Colonic mucosa (tissue), 4 donors: ENCODE measurements around the gene PWP2. TPM values are rescaled to one million over a fixed set of nuclear protein-coding genes. Genes with fewer than 3 reads are reported as not detected.
"Not testable (repeated sequence)": the region's sequence is repeated elsewhere in the genome, so short reads cannot be mapped to it uniquely, and the experiment has no call there.

Experiments used
- DNase-seq: peaks from one replicate; pipeline ENCODE4 v3.0.0-alpha.2; 2020
- H3K27ac ChIP-seq: fragments of 200-600 bp; one replicate; pipeline ENCODE4 v1.8.0; 2021
- H3K27me3 ChIP-seq: fragments of 200-600 bp; one replicate; pipeline ENCODE4 v1.8.0; 2021
- H3K36me3 ChIP-seq: fragments of 200-600 bp; one replicate; pipeline ENCODE4 v1.8.0; 2021
- H3K4me1 ChIP-seq: fragments of 200-600 bp; one replicate; pipeline ENCODE4 v1.8.0; 2021; ENCODE audit warnings: mild to moderate bottlenecking
- H3K4me3 ChIP-seq: fragments of 200-600 bp; one replicate; pipeline ENCODE4 v1.8.0; 2021
- H3K9ac ChIP-seq, 2 donors: one replicate each; pipeline ENCODE4 v1.7.0; 2013; ENCODE audit warnings: control low read depth in 2 of 2, low read depth in 2 of 2, low read length in 2 of 2
- H3K9me3 ChIP-seq: fragments of 200-600 bp; one replicate; pipeline ENCODE4 v1.8.0; 2021
- intact Hi-C: fragments of 100-400 bp; cut with DNase I; formaldehyde crosslinking; loops from one replicate; pipeline ENCODE4 v1.14.1; 2022
- total RNA-seq, 2 donors: library from RNA; stranded (reverse); fragmentation: NEBNext Ultra II Directional in 1 of 2; extraction: Animal tissue kit (Norgen Biotek cat#: 25700) in 1 of 2; gene quantifications; one replicate each; pipeline ENCODE4 v1.2.1, GENCODE V29; 2021
- TF ChIP-seq, protein P1 (sequence below): fragments of 200-600 bp; IDR thresholded peaks from one replicate; pipeline ENCODE4 v1.8.0; 2022; ENCODE audit warnings: antibody characterized with exemption, mild to moderate bottlenecking
- donor health status: healthy.
- donor health status: DM: no; HTN: no; CAD: no.
- donor health status: DM: no; HTN: no; CAD: no.

PWP2 gene
- total RNA-seq, 2 donors from 2014 or later: 2.3 to 3.1 TPM

DNA sequence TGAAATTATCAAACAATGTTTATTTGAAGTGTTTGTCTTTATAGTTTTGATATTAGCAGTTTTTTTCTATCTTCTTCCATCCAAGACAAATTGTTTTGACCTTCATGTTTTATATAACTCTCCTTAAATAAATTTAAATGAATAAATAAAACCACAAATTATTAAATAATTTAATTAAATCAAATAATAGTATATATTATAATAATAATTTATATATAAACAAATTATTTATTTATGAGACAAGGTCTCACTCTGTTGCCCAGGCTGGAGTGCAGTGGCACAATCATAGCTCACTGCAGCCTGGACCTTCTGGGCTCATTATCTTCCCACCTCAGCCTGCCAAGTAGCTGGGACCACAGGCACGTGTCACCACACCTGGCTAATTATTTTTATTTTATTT lies 12.4 kb upstream of the PWP2 start:
- DNase-seq: no peak
- Histone ChIP-seq H3K36me3 (no peaks in the 10 kb centered on the region), H3K4me3 (no peak overlapping the region), H3K9ac (no peak overlapping the region), H3K4me1 (peaks cover 11% of the 10 kb centered on the region), H3K9me3 (no peaks in the 10 kb centered on the region), H3K27me3 (no peaks in the 10 kb centered on the region), H3K27ac (no peak overlapping the region)
- intact Hi-C loops: no loop called here
- TF ChIP-seq, protein P1, sequence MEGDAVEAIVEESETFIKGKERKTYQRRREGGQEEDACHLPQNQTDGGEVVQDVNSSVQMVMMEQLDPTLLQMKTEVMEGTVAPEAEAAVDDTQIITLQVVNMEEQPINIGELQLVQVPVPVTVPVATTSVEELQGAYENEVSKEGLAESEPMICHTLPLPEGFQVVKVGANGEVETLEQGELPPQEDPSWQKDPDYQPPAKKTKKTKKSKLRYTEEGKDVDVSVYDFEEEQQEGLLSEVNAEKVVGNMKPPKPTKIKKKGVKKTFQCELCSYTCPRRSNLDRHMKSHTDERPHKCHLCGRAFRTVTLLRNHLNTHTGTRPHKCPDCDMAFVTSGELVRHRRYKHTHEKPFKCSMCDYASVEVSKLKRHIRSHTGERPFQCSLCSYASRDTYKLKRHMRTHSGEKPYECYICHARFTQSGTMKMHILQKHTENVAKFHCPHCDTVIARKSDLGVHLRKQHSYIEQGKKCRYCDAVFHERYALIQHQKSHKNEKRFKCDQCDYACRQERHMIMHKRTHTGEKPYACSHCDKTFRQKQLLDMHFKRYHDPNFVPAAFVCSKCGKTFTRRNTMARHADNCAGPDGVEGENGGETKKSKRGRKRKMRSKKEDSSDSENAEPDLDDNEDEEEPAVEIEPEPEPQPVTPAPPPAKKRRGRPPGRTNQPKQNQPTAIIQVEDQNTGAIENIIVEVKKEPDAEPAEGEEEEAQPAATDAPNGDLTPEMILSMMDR: no peak

DNA sequence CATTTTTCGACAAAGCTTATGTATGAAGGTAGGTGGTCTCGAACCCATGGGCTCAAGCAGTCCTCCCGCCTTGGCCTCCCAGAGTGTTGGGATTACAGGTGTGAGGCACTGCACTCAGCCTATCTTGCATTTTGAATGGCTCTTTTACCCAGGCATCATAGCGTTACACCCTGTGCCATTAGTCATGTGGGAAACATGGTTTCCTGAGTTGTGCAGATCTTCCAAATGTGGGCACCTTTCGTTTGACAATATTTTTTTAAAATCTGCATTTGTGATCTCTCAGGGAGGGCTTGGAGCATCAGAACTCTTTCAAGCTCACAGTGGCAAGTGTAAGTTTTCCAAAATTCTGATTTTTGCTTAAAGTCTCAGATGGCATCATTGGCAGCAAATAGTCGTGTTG lies 8.7 kb upstream of the PWP2 start:
- intact Hi-C loops, H3K36me3 ChIP-seq, H3K9ac ChIP-seq, H3K27ac ChIP-seq, DNase-seq, H3K27me3 ChIP-seq, H3K4me1 ChIP-seq, H3K4me3 ChIP-seq, H3K9me3 ChIP-seq: not testable (repeated sequence)

DNA sequence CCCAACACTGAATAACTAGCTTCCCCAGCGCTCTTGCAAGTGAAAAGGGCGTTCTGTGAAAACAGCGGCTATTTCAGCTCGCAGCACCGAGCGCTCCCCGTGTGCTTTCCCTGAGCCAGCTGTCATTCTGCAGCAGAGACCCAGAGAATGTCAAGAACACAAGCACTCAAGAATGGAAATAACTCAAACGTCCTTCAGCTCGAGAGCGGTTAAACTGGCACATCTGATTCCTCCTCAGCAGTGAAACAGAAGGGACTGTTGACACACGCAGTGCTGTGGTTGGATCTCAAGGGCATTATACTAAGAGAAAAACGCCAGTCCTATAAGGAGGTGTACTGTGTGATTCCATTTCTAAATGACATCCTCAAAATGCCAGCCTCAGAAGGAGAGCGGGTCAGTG lies 8.2 kb upstream of the PWP2 start:
- H3K9ac ChIP-seq, intact Hi-C loops, H3K4me3 ChIP-seq, H3K9me3 ChIP-seq, H3K4me1 ChIP-seq, H3K36me3 ChIP-seq, H3K27ac ChIP-seq, H3K27me3 ChIP-seq, DNase-seq: not testable (repeated sequence)

DNA sequence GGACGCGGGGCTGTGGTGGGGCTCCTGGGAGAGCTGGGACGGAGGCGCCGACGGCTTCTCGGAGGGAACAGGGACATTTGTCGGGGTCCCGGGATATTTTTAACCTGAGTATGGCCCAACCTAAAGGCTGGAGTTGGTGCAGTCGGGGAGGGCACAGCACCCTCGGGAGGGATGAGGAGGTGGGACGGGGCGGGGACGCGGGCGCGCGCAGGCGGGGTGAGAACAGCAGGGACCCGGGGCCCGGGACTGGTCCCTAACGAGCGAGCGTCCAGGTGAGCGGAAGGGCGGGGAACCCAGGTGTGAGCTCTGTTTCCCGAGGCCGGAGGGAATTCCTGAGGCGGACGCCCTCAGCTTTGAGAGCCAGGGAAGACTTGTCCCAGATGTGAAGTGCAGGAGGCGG lies 390 bp downstream of the PWP2 start:
- H3K4me3 ChIP-seq: peak overlapping the region; percentile 31
- intact Hi-C loops, H3K27ac ChIP-seq, H3K36me3 ChIP-seq, H3K27me3 ChIP-seq, DNase-seq, H3K9me3 ChIP-seq, H3K9ac ChIP-seq, H3K4me1 ChIP-seq: not testable (repeated sequence)

DNA sequence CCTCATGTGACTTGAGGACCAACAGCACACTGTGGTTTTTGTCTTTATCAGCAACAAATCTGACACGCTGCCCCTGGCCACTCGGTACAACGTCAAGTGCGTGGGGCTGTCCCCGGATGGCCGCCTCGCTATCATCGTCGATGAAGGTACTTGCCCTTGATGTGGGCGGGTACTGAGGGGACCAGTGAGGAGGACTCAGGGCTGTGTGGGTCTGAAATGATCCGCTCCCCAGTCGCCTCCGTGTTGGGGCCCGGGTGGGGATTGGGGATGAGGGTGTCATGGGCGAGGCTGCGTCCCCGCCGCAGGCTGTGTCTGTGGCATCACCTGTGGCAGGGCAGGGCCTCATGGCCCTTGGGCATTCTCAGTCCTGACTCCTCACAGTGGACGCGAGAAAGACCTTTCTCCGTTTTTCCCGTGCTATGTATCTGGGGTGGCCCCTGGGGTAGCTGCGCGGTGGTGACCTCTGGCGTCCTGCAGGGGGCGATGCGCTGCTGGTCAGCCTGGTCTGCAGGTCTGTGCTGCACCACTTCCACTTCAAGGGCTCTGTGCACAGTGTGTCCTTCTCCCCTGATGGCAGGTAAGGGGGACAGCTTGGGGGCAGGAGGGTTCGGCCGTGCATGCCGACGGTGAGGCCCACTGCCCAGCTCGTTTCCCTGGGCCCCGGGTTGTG lies 6.6 kb downstream of the PWP2 start:
- H3K36me3 ChIP-seq, H3K27me3 ChIP-seq, H3K9ac ChIP-seq, H3K9me3 ChIP-seq, H3K4me1 ChIP-seq, DNase-seq, H3K27ac ChIP-seq, H3K4me3 ChIP-seq, intact Hi-C loops: not testable (repeated sequence)

DNA sequence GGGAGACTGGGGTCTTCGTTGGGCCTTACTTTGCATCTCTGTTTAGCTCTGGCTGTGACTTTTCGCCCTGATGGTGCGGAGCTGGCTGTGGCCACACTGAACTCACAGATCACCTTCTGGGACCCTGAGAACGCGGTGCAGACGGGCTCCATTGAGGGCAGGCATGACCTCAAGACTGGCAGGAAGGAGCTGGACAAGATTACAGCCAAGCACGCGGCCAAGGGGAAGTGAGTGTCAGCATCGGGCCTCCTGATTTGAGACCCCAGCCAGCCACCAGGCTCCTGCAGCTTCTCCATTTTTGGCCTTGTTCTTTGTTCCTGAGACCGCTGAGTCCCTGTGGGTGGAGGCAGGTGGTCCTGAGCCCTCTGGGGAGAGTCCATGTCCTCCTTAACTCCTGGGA lies 14.9 kb downstream of the PWP2 start:
- H3K27ac ChIP-seq, DNase-seq, H3K9ac ChIP-seq, H3K4me1 ChIP-seq, intact Hi-C loops, H3K9me3 ChIP-seq, H3K4me3 ChIP-seq, H3K36me3 ChIP-seq, H3K27me3 ChIP-seq: not testable (repeated sequence)

DNA sequence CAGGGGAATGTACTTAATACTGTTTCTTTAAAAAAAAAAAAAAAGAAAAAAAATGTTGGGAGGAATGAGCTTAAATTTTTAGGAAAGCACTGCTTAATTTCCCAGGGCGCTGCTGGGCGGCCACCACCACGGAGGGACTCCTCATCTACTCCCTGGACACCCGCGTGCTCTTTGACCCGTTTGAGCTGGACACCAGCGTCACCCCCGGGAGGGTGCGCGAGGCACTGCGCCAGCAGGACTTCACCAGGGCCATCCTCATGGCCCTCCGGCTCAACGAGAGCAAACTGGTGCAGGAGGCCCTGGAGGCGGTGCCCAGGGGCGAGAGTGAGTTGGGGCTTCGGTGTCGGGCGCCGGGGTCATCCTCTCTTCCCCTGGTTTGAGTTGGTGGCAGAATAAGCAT lies 20.6 kb downstream of the PWP2 start:
- H3K9me3 ChIP-seq, DNase-seq, H3K4me3 ChIP-seq, intact Hi-C loops, H3K36me3 ChIP-seq, H3K27ac ChIP-seq, H3K4me1 ChIP-seq, H3K27me3 ChIP-seq, H3K9ac ChIP-seq: not testable (repeated sequence)

DNA sequence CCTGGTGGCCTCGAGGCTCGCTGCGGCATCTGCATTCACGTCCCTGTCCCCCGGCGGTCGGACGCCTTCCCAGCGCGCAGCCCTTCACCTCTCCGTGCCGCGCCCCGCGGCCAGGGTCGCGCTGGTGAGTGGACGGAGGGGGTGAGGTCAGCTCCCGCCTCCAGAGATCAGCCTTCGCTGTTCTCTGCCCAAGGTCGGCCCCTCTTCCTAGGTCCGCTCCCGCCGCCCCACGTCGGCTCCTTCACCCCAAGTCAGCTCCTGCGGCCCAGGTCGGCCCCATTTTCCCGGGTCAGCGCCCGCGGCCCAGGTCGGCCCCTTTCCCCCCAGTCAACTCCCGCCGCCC lies 26.5 kb downstream of the PWP2 start:
- H3K4me1 ChIP-seq, H3K27ac ChIP-seq, H3K9ac ChIP-seq, DNase-seq, H3K36me3 ChIP-seq, H3K4me3 ChIP-seq, H3K27me3 ChIP-seq, H3K9me3 ChIP-seq, intact Hi-C loops: not testable (repeated sequence)

DNA sequence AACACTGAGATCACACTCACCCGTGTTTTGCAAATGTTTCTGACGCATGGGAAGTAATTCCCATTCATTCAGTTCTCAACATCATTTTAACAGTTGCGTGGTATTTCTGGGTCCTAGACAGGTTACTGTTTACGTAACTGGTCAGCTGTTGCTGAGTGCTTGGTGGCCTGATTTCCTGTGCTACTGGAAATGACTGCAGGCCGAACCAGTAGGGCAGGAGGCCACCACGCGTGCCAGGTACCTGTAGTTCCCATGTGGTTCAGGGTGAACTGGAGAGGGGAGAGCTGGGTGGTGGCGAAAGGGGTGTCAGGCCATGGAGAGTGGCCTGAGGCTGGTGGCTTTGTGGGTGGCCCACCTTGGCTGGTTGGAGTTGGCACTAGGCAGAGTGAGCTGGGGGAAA lies 27.5 kb downstream of the PWP2 start:
- H3K9me3 ChIP-seq, H3K4me1 ChIP-seq, H3K27me3 ChIP-seq, intact Hi-C loops, H3K4me3 ChIP-seq, H3K27ac ChIP-seq, H3K9ac ChIP-seq, DNase-seq, H3K36me3 ChIP-seq: not testable (repeated sequence)

DNA sequence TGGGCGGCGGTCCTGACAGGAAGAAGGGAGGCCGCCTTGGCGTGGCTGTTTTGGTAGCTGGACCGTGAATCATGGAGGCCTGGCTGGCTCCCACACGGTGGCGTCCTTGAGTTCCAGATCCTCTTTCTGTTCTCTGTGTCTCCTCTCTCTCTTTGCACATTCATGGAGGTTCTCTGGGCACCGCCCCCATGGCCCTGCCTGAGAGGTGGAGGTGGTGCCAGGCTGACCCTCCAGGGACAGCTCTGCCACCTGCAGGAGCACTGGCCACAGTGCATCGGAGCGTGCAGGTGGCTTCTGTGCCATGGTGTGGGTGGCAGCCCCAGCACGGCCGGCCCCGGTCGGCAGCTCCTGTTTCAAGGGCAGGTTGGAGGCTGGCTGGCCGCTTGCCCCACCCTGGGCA lies 30.8 kb downstream of the PWP2 start:
- H3K36me3 ChIP-seq, H3K9ac ChIP-seq, DNase-seq, H3K9me3 ChIP-seq, H3K4me3 ChIP-seq, H3K27me3 ChIP-seq, H3K4me1 ChIP-seq, H3K27ac ChIP-seq, intact Hi-C loops: not testable (repeated sequence)

DNA sequence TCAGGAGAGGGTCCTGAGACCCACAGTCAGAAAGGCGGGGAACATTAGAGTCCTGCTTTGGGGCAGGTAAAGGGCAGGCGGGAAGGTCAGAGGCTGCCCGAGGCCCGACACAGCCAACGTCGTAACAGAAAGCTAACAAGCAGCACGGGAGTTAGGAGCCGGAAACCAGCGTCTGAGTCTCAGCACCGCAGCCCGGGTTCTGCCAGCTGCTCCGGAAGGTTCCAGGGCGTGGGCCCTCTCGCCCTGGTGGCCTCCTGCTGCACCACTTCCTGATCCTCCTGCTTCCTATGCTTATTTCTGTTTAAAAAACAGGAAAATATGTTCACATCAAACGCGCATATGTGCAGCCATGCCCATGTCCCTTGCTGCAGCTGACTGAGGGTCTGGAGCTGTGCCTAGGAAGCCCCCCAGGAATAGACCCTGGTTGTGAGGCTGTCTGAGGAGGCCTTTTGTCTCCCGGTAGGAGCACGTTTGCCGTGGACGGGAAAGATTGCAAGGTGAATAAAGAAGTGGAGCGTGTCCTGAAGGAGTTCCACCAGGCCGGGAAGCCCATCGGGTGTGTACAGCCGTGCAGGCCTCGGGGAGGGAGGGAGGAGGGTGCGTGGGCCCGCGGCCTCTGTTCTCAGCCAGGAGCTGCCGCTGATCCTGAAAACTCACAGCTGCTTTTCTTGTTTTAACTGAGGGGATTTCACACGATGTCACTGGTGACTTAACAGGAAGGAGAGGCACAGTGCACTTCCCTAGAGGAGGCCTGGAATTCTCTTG lies 32.8 kb downstream of the PWP2 start:
- H3K9ac ChIP-seq, H3K9me3 ChIP-seq, intact Hi-C loops, H3K4me3 ChIP-seq, H3K36me3 ChIP-seq, H3K27ac ChIP-seq, H3K4me1 ChIP-seq, H3K27me3 ChIP-seq: not testable (repeated sequence)
- peak; percentile 12 for DNase-seq

DNA sequence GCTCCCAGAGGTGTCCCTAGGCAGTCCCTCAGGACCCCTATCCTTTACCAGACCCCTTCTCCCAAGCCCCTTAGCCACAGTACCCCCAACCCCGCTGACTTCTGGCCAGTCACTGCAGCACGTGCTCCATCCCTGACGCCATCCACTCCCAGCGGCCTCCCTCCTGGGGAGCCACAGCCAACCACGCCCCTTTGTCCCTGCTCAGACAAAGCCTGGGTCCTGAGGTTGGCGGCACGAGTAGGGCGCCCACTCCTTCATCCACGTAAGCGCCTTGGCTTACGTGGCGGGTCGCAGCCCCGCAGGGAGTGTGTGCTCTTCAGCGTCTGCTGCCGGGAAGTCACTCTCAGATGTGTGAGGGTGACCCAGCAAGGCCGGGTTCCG lies 33.3 kb downstream of the PWP2 start:
- H3K4me3 ChIP-seq, H3K9me3 ChIP-seq, H3K9ac ChIP-seq, intact Hi-C loops, H3K36me3 ChIP-seq, H3K4me1 ChIP-seq, H3K27me3 ChIP-seq, DNase-seq, H3K27ac ChIP-seq: not testable (repeated sequence)

DNA sequence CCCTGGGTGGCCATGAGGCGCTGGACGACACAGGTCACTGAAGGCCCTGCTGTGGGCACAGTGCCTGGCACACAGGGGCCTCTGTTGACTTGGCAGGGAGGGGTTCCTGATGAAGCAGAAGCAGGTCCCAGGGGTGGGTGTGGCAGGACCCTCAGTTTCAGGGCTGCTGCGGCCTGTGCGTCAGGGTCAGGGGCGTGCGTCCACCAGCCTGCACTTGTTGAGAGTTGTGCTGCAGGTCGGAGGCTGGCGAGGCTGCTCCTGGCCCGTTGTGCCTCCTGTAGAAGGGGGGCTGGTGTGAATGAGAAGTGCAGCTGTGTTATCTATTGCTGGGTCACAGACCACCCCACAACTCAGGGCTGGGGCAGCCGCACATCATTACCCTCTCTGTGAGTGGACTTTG lies 35.3 kb downstream of the PWP2 start:
- H3K4me1 ChIP-seq, intact Hi-C loops, H3K9me3 ChIP-seq, H3K9ac ChIP-seq, H3K27ac ChIP-seq, H3K4me3 ChIP-seq, H3K36me3 ChIP-seq, DNase-seq, H3K27me3 ChIP-seq: not testable (repeated sequence)
